Globus pallidus (tissue), 1 donor: ENCODE data around the gene TEKT2.

Experiments
- DNase-seq: peaks from one replicate; pipeline ENCODE4 v3.0.0-alpha.2; 2015; ENCODE audit warnings: low spot score

Gene TEKT2

GRCh38 chr1:36128905-36129206 is 45.0 kb downstream of the TEKT2 start:
- no peak for DNase-seq

- no peak for DNase-seq
Measured at GRCh38 chr1:36132029-36132428, 48.1 kb downstream of the TEKT2 start.

- no peak for DNase-seq
Measured at GRCh38 chr1:36133484-36133883, 49.6 kb downstream of the TEKT2 start.

- DNase-seq = no peak
Measured at GRCh38 chr1:36134031-36134430, 50.1 kb downstream of the TEKT2 start.

DNA sequence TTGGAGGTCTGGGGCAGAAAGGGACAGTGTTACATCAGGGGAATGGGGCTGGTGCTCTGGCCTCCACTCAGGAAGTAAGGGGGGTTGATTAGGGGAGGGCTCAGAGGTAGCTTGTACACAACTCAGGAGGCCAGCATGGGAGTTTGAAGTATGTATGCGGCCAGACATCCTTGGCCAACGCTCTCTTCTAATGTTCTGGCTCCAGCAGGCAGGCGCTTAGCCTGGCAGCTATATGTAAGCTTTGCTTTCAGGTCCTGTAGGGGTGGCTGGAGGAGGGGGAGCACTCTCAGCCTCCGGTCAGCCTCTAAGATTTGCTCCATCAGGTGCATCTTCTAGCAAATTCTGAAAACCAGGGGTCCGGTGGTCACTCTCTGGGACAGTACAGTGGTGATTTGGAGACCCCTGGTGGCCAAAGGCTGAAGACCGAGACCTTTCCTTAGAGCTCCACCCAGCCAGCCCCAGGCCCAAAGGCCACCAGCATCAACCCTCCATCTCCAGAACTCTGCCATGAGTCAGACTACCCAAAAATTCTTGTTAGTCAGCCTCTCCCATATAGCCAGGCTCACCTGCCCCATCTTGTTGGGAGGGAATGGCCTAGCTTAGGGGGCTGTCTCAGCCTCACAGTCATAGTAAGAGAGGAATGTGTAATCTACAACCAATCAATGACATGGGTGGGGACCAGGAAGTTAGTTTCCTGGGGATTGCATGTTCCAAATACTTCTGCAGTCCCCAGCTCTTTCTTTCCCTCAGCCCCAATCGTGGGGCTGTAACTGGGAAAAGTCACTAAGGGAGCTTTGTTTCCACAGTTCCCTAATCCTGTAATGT is 50.8 kb downstream of the TEKT2 start:
- peak; percentile 59 for DNase-seq

DNA sequence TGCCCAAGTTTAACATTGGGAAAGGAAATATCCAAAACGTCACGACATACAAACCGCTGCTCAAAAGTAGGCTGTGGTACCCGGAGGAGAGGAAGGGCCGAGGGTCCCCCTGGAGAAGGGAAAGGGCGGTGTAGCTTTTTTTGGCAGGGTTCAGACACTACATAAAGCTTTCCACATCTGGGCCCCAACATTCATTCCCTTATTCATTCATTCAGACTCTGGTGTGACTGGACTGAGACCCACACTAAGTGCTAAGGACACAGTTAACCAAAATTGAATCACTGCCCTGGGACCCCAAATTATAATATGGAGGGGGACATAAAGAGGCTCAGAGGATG is 51.4 kb downstream of the TEKT2 start:
- DNase-seq = no peak

DNA sequence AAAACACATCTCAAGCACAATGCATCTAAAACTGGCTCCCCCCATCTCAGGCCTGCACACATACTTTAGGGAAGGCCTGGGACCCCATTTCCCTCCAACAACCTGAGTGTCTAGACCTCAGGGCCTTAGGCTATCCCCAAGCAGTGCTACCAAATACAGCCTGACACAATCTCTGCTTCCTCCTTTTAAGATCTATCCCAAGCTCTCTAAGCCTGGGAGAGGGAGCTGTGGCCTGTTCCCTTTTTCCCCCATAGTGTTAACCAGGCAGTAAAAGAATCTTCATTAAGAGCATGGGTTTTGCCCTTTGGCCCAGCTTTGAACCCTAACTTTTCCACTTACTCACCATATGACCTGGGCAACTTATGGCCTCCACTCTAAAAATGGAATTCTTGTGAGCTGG is 51.9 kb downstream of the TEKT2 start:
- no peak for DNase-seq

DNA sequence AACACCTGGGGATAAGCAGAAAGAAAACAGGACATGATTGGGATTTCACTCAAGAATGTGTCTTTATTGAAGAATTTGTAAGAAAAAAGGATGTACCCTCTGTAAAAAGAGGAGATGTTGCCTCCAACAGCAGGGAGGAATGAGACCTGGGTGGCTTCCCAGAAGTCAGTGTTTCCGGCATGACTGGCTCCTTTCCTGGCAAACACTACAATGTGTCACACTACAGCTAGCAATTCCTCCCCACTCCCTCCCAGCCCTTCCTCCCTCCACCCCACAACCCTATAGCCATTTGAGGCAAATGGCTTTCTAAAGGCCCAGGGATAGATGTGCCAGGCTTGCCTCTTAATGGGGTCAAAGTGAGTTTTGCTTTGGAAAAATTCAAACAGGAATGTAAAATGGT is 52.6 kb downstream of the TEKT2 start:
- no peak for DNase-seq

GRCh38 chr1:36137226-36137625 is 53.3 kb downstream of the TEKT2 start:
- DNase-seq = no peak

DNA sequence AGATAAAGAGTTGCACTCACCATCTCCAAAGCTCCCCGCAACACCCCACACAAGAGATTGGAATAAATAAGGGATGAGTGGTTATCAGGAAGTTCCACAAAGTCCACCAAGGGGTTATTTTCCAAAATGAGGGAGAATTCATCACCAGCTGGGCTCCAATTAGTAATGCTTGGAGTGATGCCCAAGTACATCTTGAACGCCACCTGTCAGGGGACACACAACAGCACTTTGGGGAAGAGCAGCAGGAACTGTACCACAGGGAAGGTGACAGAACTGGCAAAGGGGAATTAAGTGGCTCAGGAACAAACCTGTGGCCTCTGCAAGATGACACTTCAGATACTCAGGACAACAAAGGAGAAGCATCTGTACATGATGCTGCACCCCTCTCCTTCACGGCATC is 53.9 kb downstream of the TEKT2 start:
- no peak for DNase-seq
